Kidney (tissue), 14 donors: Measurements from ENCODE around the gene LTBR. TPM values are rescaled to one million over a fixed set of nuclear protein-coding genes. Genes with fewer than 3 reads are reported as not detected.

Experiments used
- DNase-seq, 5 donors: peaks; one replicate each; pipeline ENCODE4 v3.0.0-alpha.2; 2013 to 2020
- FAIRE-seq: peaks from 2 replicates; lab custom pipeline; 2012; peaks lifted over from hg19 to GRCh38; lab: Jason Lieb, UNC
- H3K27ac ChIP-seq, 2 donors: one replicate each; pipeline ENCODE4 v1.7.0; 2013; ENCODE audit warnings: low read depth in 2 of 2, low read length in 2 of 2, inconsistent platforms in 1 of 2
- H3K27me3 ChIP-seq: one replicate; pipeline ENCODE4 v1.7.1; 2013; ENCODE audit warnings: low read length, inconsistent platforms; ENCODE audit not compliant: control insufficient read depth, insufficient read depth
- H3K36me3 ChIP-seq, 3 donors: one replicate each; pipeline versions ENCODE4 v1.7.0 to v1.7.1; 2013; ENCODE audit warnings: low read length in 3 of 3, control low read depth in 1 of 3, inconsistent platforms in 1 of 3; ENCODE audit not compliant: insufficient read depth in 3 of 3, control insufficient read depth in 2 of 3
- H3K4me1 ChIP-seq, 3 donors: one replicate each; pipeline versions ENCODE4 v1.7.0 to v1.7.1; 2013; ENCODE audit warnings: low read length in 3 of 3, inconsistent platforms in 1 of 3, low read depth in 1 of 3; ENCODE audit not compliant: control insufficient read depth in 2 of 3, insufficient read depth in 2 of 3
- H3K4me3 ChIP-seq, 3 donors: one replicate each; pipeline versions ENCODE4 v1.7.0 to v1.8.1; 2013; ENCODE audit warnings: low read length in 3 of 3, control low read depth in 1 of 3, inconsistent platforms in 1 of 3
- H3K9ac ChIP-seq, 3 donors: one replicate each; pipeline versions ENCODE4 v1.7.0 to v1.7.1; 2013; ENCODE audit warnings: low read length in 3 of 3, control low read depth in 1 of 3, inconsistent platforms in 1 of 3
- H3K9me3 ChIP-seq, 3 donors: one replicate each; pipeline versions ENCODE4 v1.7.0 to v1.7.1; 2013; ENCODE audit warnings: low read length in 3 of 3, control low read depth in 1 of 3, inconsistent platforms in 1 of 3; ENCODE audit not compliant: control insufficient read depth in 2 of 3, insufficient read depth in 1 of 3
- CTCF ChIP-seq: IDR thresholded peaks from 3 replicates; pipeline ENCODE4 v1.5.1; 2012; ENCODE audit warnings: mild to moderate bottlenecking, moderate library complexity, borderline replicate concordance; ENCODE audit not compliant: insufficient read depth; ENCODE audit errors: extremely low read depth
- intact Hi-C: fragments of 100-400 bp; cut with DNase I; formaldehyde crosslinking; loops from one replicate; pipeline ENCODE4 v1.11.1; 2022
- polyA plus RNA-seq: library from polyadenylated mRNA; stranded (reverse); fragments of 350-450 nt; fragmentation: Illumina TruSeq; extraction: RNeasy Lipid Tissue Mini Kit (QIAGEN cat#74804); gene quantifications from one replicate; pipeline ENCODE4 v1.2.3, GENCODE V29; 2014; ENCODE audit warnings: low read depth, low replicate concordance; ENCODE audit not compliant: insufficient read depth
- total RNA-seq: library from RNA; stranded (reverse); fragmentation: NEBNext Ultra II Directional; extraction: Animal tissue kit (Norgen Biotek cat#: 25700); gene quantifications from one replicate; pipeline ENCODE4 v1.2.1, GENCODE V29; 2021
- donor health status: control.
- donor health status: control.
- donor health status: control.
- donor health status: control.
- donor health status: control.
- donor health status: DM: yes; HTN: yes; CAD: no.
- donor health status: Normal renal cell carcinoma (clear cell type).

The LTBR gene
- total and polyA plus RNA-seq, 2 donors from 2014 or later: 77.8 to 114 TPM

GRCh38 chr12:6370994-6371754 is 12.8 kb upstream of the LTBR start:
- Histone ChIP-seq H3K9ac (peak overlapping the region in 2 of 3 donors; percentile 66 to 93), H3K36me3 (no peaks in the 10 kb centered on the region)

GRCh38 chr12:6372403-6373003 is 11.5 kb upstream of the LTBR start:
- Histone ChIP-seq H3K27ac (peak overlapping the region; percentile 96 to 97), H3K9me3 (no peaks in the 10 kb centered on the region), H3K4me3 (peak overlapping the region; percentile 24 to 81 (median 80)), H3K9ac (peak overlapping the region in 2 of 3 donors; percentile 50 to 93), H3K27me3 (no peaks in the 10 kb centered on the region), H3K4me1 (peaks cover 3 to 45% (median 37%) of the 10 kb centered on the region in 3 donors), H3K36me3 (no peaks in the 10 kb centered on the region)
- peak in 3 of 5 donors; percentile 28 to 86 (median 54) for DNase-seq
- TF ChIP-seq CTCF: no peak
- no peak for FAIRE-seq
- intact Hi-C loops: no loop called here

More at GRCh38 chr12:6370994-6371754, 12.8 kb upstream of the LTBR start:
- Histone ChIP-seq H3K4me3 (peak overlapping the region in 2 of 3 donors; percentile 72 to 81), H3K27ac (peak overlapping the region; percentile 94 to 97), H3K4me1 (peaks cover 3 to 33% (median 23%) of the 10 kb centered on the region in 3 donors), H3K27me3 (no peaks in the 10 kb centered on the region), H3K9me3 (no peaks in the 10 kb centered on the region)
- no peak for FAIRE-seq
- intact Hi-C loops: no loop called here
- peak; percentile 29 for TF ChIP-seq CTCF
- DNase-seq: peak; percentile 89 to 95 (median 93)

- Histone ChIP-seq H3K27ac (peak overlapping the region; percentile 96 to 97), H3K27me3 (no peaks in the 10 kb centered on the region), H3K9me3 (no peaks in the 10 kb centered on the region), H3K36me3 (no peaks in the 10 kb centered on the region), H3K9ac (peak overlapping the region; percentile 6 to 93 (median 36)), H3K4me1 (peaks cover 3 to 46% (median 42%) of the 10 kb centered on the region in 3 donors), H3K4me3 (peak overlapping the region; percentile 60 to 81 (median 80))
- TF ChIP-seq CTCF: no peak
- DNase-seq: peak in 1 of 5 donors; percentile 40
- intact Hi-C loops: no loop called here
- FAIRE-seq: no peak
Observed at GRCh38 chr12:6373022-6373787, 10.8 kb upstream of the LTBR start.
